Spleen (tissue), 7 donors: Measurements from ENCODE around the gene ZBTB7A.

Source experiments
- POLR2A ChIP-seq, 3 donors: fragments of 450-650 bp; IDR thresholded peaks; one replicate each; pipeline ENCODE4 v1.5.1; 2017; ENCODE audit warnings: antibody characterized with exemption in 3 of 3, mild to moderate bottlenecking in 1 of 3
- TF ChIP-seq, protein P1 (sequence below), 11 experiments: fragments of 200-600 bp in 7 of 11; fragments of 450-650 bp in 4 of 11; sonication (generic) in 4 of 11; IDR thresholded peaks in 8 of 11; conservative IDR thresholded peaks in 3 of 11; 1 replicate in 7 of 11; 2 replicates in 4 of 11; pipeline versions ENCODE4 v1.4.0 to v1.8.0; 2016 to 2021; ENCODE audit warnings: antibody characterized with exemption in 11 of 11, inconsistent platforms in 4 of 11, mild to moderate bottlenecking in 1 of 11
- donor health status: DM: no; HTN: no; CAD: no; lungs with moderate emphysema.
- donor health status: DM: no; HTN: no; CAD: no.
- donor health status: DM: no; HTN: no; CAD: no.

DNA sequence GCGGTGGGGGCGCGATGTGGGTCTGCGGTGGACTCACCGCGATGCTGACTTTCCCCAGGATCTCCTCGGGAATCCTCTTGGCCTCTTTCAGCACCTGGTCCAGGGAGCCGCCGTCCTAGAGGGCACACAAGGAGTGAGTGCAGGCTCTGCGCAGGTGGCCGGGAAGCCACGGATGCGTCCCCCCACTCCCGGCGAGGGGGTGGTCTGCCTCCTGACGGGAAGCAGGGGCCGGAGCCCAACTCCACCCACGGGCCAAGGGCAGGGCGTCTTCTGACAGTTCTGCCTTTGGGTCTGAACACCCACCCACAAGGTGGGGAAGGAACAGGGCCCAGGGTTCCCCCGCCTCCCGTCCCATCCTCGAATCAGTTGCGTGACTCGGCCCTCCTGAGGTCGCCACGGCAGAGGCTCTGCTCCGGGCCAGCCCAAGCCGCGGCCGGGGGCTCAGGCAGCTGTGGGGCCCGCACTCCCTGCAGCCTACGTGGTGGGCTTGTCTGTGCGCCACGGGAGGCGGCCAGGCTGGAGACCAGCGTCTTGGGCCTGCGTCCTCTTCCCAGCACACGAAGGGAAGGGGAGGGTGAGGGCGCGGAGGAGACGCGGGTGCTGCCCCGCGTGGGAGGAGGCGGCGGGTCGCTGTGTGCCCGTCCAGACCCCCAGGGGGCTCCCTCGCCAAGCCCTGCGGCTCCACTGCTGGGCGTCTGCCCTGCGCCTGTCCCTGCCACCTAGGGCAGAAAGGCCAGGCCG lies 35.8 kb upstream of the ZBTB7A start:
- no peak for TF ChIP-seq POLR2A (IDR thresholded peaks at IDR 0.05)
- TF ChIP-seq, protein P1, sequence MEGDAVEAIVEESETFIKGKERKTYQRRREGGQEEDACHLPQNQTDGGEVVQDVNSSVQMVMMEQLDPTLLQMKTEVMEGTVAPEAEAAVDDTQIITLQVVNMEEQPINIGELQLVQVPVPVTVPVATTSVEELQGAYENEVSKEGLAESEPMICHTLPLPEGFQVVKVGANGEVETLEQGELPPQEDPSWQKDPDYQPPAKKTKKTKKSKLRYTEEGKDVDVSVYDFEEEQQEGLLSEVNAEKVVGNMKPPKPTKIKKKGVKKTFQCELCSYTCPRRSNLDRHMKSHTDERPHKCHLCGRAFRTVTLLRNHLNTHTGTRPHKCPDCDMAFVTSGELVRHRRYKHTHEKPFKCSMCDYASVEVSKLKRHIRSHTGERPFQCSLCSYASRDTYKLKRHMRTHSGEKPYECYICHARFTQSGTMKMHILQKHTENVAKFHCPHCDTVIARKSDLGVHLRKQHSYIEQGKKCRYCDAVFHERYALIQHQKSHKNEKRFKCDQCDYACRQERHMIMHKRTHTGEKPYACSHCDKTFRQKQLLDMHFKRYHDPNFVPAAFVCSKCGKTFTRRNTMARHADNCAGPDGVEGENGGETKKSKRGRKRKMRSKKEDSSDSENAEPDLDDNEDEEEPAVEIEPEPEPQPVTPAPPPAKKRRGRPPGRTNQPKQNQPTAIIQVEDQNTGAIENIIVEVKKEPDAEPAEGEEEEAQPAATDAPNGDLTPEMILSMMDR (IDR thresholded peaks at IDR 0.05 in 8 of 11, conservative IDR thresholded peaks at IDR 0.05 in 3 of 11) = no peak
